Measurements from ENCODE around the gene NABP2.

DNA sequence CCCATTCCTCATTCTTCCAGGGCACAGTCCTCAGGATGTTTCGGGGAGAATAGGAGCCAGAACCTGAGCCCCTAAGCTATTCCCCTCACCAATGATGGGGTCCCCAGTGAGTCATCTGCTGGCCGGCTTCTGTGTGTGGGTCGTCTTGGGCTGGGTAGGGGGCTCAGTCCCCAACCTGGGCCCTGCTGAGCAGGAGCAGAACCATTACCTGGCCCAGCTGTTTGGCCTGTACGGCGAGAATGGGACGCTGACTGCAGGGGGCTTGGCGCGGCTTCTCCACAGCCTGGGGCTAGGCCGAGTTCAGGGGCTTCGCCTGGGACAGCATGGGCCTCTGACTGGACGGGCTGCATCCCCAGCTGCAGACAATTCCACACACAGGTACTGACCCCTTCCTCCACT lies 7.0 kb downstream of the NABP2 start:
- TF ChIP-seq FOS (IDR thresholded peaks at IDR 0.05; ENCODE audit: low read depth, low read length): no peak
- no peak for TF ChIP-seq SMC3 (IDR thresholded peaks at IDR 0.05; ENCODE audit: low read depth, low read length)
- TF ChIP-seq, protein P1, sequence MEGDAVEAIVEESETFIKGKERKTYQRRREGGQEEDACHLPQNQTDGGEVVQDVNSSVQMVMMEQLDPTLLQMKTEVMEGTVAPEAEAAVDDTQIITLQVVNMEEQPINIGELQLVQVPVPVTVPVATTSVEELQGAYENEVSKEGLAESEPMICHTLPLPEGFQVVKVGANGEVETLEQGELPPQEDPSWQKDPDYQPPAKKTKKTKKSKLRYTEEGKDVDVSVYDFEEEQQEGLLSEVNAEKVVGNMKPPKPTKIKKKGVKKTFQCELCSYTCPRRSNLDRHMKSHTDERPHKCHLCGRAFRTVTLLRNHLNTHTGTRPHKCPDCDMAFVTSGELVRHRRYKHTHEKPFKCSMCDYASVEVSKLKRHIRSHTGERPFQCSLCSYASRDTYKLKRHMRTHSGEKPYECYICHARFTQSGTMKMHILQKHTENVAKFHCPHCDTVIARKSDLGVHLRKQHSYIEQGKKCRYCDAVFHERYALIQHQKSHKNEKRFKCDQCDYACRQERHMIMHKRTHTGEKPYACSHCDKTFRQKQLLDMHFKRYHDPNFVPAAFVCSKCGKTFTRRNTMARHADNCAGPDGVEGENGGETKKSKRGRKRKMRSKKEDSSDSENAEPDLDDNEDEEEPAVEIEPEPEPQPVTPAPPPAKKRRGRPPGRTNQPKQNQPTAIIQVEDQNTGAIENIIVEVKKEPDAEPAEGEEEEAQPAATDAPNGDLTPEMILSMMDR (conservative IDR thresholded peaks at IDR 0.05; ENCODE audit: low read depth, low read length): no peak
- no peak for TF ChIP-seq CHD1 (IDR thresholded peaks at IDR 0.05; ENCODE audit: low read depth, low read length)
